Measurements from ENCODE around the gene IRGC. TPM values are rescaled to one million over a fixed set of nuclear protein-coding genes. Genes with fewer than 3 reads are reported as not detected.

The IRGC gene
- total and polyA plus RNA-seq, 2 of the 13 experiments (the other 11 are each of a cell fraction or from before 2014, with no cell fraction given) = not detected

DNA sequence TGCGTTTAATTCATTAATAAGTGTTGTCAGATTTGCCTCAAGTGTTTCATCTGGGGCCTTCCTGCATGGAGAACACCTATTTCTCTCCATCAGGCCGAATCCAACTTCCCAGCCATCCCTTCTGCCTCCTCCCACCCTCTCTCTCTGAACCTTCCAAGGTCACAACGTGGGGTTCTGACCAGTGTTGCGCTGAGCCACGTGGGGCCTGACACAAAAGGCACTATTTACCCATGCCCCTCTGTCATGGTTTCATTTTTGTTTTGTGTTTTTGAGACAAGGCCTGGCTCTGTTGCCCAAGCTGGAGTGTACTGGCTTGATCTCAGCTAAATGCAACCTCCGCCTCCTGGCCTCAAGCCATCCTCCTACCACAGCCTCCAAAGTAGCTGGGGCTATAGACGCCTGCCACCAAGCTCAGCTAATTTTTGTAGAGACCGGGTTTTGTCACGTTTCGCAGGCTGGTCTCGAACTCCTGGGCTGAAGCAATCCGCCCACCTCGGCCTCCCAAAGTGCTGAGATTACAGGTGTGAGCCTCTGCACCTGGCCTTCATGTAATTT lies 8.6 kb upstream of the IRGC start (continued):
- TF ChIP-seq, protein P1, sequence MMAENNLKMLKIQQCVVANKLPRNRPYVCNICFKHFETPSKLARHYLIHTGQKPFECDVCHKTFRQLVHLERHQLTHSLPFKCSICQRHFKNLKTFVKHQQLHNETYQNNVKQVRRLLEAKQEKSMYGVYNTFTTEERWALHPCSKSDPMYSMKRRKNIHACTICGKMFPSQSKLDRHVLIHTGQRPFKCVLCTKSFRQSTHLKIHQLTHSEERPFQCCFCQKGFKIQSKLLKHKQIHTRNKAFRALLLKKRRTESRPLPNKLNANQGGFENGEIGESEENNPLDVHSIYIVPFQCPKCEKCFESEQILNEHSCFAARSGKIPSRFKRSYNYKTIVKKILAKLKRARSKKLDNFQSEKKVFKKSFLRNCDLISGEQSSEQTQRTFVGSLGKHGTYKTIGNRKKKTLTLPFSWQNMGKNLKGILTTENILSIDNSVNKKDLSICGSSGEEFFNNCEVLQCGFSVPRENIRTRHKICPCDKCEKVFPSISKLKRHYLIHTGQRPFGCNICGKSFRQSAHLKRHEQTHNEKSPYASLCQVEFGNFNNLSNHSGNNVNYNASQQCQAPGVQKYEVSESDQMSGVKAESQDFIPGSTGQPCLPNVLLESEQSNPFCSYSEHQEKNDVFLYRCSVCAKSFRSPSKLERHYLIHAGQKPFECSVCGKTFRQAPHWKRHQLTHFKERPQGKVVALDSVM (CRISPR knock-in tag; IDR thresholded peaks at IDR 0.05) = peak; percentile 94
- TF ChIP-seq ZNF160 (CRISPR knock-in tag; IDR thresholded peaks at IDR 0.05) (no peak), TARDBP (CRISPR knock-in tag; IDR thresholded peaks at IDR 0.05) (no peak), KDM4B (CRISPR knock-in tag; IDR thresholded peaks at IDR 0.05) (no peak), SRSF1 (optimal IDR thresholded peaks at IDR 0.05; ENCODE audit: low read depth, low read length) (no peak), ZNF317 (CRISPR knock-in tag; IDR thresholded peaks at IDR 0.05) (no peak), ARNT2 (CRISPR knock-in tag; IDR thresholded peaks at IDR 0.05; ENCODE audit: low read depth) (no peak), POLR2AphosphoS2 (IDR thresholded peaks at IDR 0.05; ENCODE audit: low read depth, low read length) (no peak), ZNF678 (CRISPR knock-in tag; IDR thresholded peaks at IDR 0.05) (no peak), ZNF10 (CRISPR knock-in tag; IDR thresholded peaks at IDR 0.05; ENCODE audit: borderline replicate concordance, low read depth) (no peak), ZNF776 (CRISPR knock-in tag; IDR thresholded peaks at IDR 0.05) (no peak), FOXA3 (CRISPR knock-in tag; IDR thresholded peaks at IDR 0.05) (peak; percentile 52), DNMT3B (CRISPR knock-in tag; conservative IDR thresholded peaks at IDR 0.05) (no peak), ZNF556 (CRISPR knock-in tag; IDR thresholded peaks at IDR 0.05; ENCODE audit: borderline replicate concordance) (no peak), ZBTB20 (CRISPR knock-in tag; IDR thresholded peaks at IDR 0.05; ENCODE audit: borderline replicate concordance, low read depth) (no peak), NR1H2 (CRISPR knock-in tag; IDR thresholded peaks at IDR 0.05; ENCODE audit: borderline replicate concordance, low read depth) (no peak), U2AF2 (IDR thresholded peaks at IDR 0.05; ENCODE audit: low read depth, low read length) (no peak), FOSL2 (CRISPR knock-in tag; IDR thresholded peaks at IDR 0.05) (peak; percentile 33; the same call in 1 of the 2 replicates), SKI (IDR thresholded peaks at IDR 0.05; ENCODE audit: partially characterized antibody) (no peak), LCORL (IDR thresholded peaks at IDR 0.05) (no peak), LCORL (CRISPR knock-in tag; IDR thresholded peaks at IDR 0.05) (no peak), ZKSCAN5 (CRISPR knock-in tag; IDR thresholded peaks at IDR 0.05) (no peak)
- TF ChIP-seq, protein P2, sequence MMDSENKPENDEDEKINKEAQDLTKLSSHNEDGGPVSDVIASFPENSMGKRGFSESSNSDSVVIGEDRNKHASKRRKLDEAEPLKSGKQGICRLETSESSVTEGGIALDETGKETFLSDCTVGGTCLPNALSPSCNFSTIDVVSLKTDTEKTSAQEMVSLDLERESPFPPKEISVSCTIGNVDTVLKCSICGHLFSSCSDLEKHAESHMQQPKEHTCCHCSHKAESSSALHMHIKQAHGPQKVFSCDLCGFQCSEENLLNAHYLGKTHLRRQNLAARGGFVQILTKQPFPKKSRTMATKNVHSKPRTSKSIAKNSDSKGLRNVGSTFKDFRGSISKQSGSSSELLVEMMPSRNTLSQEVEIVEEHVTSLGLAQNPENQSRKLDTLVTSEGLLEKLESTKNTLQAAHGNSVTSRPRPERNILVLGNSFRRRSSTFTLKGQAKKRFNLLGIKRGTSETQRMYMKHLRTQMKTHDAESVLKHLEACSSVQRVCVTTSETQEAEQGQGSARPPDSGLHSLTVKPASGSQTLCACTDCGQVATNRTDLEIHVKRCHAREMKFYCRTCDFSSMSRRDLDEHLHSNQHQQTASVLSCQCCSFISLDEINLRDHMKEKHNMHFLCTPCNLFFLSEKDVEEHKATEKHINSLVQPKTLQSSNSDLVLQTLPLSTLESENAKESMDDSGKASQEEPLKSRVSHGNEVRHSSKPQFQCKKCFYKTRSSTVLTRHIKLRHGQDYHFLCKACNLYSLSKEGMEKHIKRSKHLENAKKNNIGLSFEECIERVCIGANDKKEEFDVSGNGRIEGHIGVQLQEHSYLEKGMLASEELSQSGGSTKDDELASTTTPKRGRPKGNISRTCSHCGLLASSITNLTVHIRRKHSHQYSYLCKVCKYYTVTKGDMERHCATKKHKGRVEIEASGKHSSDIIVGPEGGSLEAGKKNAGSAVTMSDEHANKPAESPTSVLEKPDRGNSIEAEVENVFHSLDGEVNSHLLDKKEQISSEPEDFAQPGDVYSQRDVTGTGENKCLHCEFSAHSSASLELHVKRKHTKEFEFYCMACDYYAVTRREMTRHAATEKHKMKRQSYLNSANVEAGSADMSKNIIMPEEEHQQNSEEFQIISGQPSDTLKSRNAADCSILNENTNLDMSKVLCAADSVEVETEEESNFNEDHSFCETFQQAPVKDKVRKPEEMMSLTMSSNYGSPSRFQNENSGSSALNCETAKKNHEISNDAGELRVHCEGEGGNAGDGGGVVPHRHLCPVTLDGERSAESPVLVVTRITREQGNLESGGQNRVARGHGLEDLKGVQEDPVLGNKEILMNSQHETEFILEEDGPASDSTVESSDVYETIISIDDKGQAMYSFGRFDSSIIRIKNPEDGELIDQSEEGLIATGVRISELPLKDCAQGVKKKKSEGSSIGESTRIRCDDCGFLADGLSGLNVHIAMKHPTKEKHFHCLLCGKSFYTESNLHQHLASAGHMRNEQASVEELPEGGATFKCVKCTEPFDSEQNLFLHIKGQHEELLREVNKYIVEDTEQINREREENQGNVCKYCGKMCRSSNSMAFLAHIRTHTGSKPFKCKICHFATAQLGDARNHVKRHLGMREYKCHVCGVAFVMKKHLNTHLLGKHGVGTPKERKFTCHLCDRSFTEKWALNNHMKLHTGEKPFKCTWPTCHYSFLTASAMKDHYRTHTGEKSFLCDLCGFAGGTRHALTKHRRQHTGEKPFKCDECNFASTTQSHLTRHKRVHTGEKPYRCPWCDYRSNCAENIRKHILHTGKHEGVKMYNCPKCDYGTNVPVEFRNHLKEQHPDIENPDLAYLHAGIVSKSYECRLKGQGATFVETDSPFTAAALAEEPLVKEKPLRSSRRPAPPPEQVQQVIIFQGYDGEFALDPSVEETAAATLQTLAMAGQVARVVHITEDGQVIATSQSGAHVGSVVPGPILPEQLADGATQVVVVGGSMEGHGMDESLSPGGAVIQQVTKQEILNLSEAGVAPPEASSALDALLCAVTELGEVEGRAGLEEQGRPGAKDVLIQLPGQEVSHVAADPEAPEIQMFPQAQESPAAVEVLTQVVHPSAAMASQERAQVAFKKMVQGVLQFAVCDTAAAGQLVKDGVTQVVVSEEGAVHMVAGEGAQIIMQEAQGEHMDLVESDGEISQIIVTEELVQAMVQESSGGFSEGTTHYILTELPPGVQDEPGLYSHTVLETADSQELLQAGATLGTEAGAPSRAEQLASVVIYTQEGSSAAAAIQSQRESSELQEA (CRISPR knock-in tag; IDR thresholded peaks at IDR 0.05; ENCODE audit: not compliant biosample characterization) = no peak

Measured in HepG2 (cell line).